IMR-90 (cell line): ENCODE measurements around the gene UBE3C. TPM values are rescaled to one million over a fixed set of nuclear protein-coding genes. Genes with fewer than 3 reads are reported as not detected.

Experiments
- ATAC-seq: fragments of 200-7000 bp; cut with Tn5 transposase; 2 replicates; pipeline ENCODE4 v1.9.1; 2020; ENCODE audit warnings: low read depth, mild to moderate bottlenecking, moderate library complexity
- BruUV-seq: library from RNA; stranded (reverse); fragments of 400-500 nt; replicated peaks from 2 replicates; lab custom pipeline; 2021; lab: Mats Ljungman, UMichigan
- CTCF ChIA-PET: fragments of 300-600 bp; formaldehyde crosslinking; extraction: SDS; loops from one replicate; lab custom pipeline; 2021; ENCODE audit warnings: antibody characterized with exemption; lab: Yijun Ruan, JAX
- POLR2A ChIA-PET: fragments of 300-600 bp; sonication (Branson Sonifier 250); formaldehyde crosslinking; loops from one replicate; lab custom pipeline; 2022; ENCODE audit warnings: antibody characterized with exemption; ENCODE audit not compliant: unreplicated experiment; lab: Charles Lee
- DNase-seq: peaks from one replicate; pipeline ENCODE4 v3.0.0; 2013
- H2AFZ ChIP-seq: replicated peaks from 2 replicates; pipeline ENCODE3; 2013; ENCODE audit warnings: low read length, mild to moderate bottlenecking; ENCODE audit not compliant: poor library complexity
- H2AK5ac ChIP-seq: 2 replicates; pipeline ENCODE4 v1.6.1; 2013; ENCODE audit warnings: low read depth, low read length, inconsistent platforms
- H2AK9ac ChIP-seq: replicated peaks from 2 replicates; pipeline ENCODE3; 2013; ENCODE audit warnings: mild to moderate bottlenecking, low read depth, low read length, moderate library complexity; ENCODE audit not compliant: poor library complexity
- H2BK120ac ChIP-seq: 2 replicates; pipeline ENCODE4 v1.6.1; 2013; ENCODE audit warnings: low read depth, low read length, inconsistent platforms
- H2BK15ac ChIP-seq: 3 replicates; pipeline ENCODE4 v1.6.1; 2013; ENCODE audit warnings: low read depth, low read length, inconsistent platforms
- H2BK20ac ChIP-seq: 2 replicates; pipeline ENCODE4 v1.6.1; 2013; ENCODE audit warnings: low read depth, mild to moderate bottlenecking, inconsistent platforms, low read length, moderate library complexity
- H2BK5ac ChIP-seq: 2 replicates; pipeline ENCODE4 v1.6.1; 2013; ENCODE audit warnings: mild to moderate bottlenecking, low read depth, low read length, inconsistent platforms; ENCODE audit not compliant: poor library complexity, severe bottlenecking
- H3K14ac ChIP-seq: replicated peaks from 2 replicates; pipeline ENCODE4 v1.6.1; 2013; ENCODE audit warnings: low read depth, low read length, inconsistent platforms
- H3K18ac ChIP-seq: 2 replicates; pipeline ENCODE4 v1.6.1; 2013; ENCODE audit warnings: low read depth, low read length, control low read depth
- H3K23ac ChIP-seq: 2 replicates; pipeline ENCODE4 v1.6.1; 2013; ENCODE audit warnings: low read depth, low read length, inconsistent platforms
- H3K27ac ChIP-seq: 2 replicates; pipeline ENCODE4 v1.5.1; 2013; ENCODE audit warnings: mild to moderate bottlenecking, control low read depth, low read length; ENCODE audit not compliant: insufficient read depth
- H3K27me3 ChIP-seq: 2 replicates; pipeline ENCODE4 v1.6.1; 2013; ENCODE audit warnings: low read length; ENCODE audit not compliant: control insufficient read depth, insufficient read depth
- H3K36me3 ChIP-seq: 2 replicates; pipeline ENCODE4 v1.6.1; 2013; ENCODE audit warnings: low read length, mixed read lengths; ENCODE audit not compliant: control insufficient read depth, insufficient read depth
- H3K4ac ChIP-seq: 2 replicates; pipeline ENCODE4 v1.6.1; 2013; ENCODE audit warnings: low read depth, low read length, inconsistent platforms
- H3K4me1 ChIP-seq: 2 replicates; pipeline ENCODE4 v1.6.1; 2013; ENCODE audit warnings: low read length, mixed read lengths; ENCODE audit not compliant: control insufficient read depth, insufficient read depth
- H3K4me2 ChIP-seq: 2 replicates; pipeline ENCODE4 v1.6.1; 2013; ENCODE audit warnings: low read depth, mild to moderate bottlenecking, control low read depth, low read length, moderate library complexity
- H3K4me3 ChIP-seq: 2 replicates; pipeline ENCODE4 v1.5.1; 2013; ENCODE audit warnings: low read depth, mild to moderate bottlenecking, control low read depth, low read length, moderate library complexity; ENCODE audit not compliant: insufficient read depth
- H3K56ac ChIP-seq: 2 replicates; pipeline ENCODE4 v1.6.1; 2013; ENCODE audit warnings: low read length, inconsistent platforms; ENCODE audit not compliant: insufficient read depth; ENCODE audit errors: extremely low read depth
- H3K79me1 ChIP-seq, 2 experiments: 2 replicates each; pipeline ENCODE4 v1.6.1; 2013; ENCODE audit warnings: low read length in 2 of 2, inconsistent platforms in 1 of 2, low read depth in 1 of 2
- H3K9ac ChIP-seq: 2 replicates; pipeline ENCODE4 v1.6.1; 2013; ENCODE audit warnings: low read depth, low read length, control low read depth
- H3K9me1 ChIP-seq: 2 replicates; pipeline ENCODE4 v1.6.1; 2013; ENCODE audit warnings: low read length, inconsistent platforms; ENCODE audit not compliant: insufficient read depth
- H3K9me3 ChIP-seq: 2 replicates; pipeline ENCODE4 v1.6.1; 2013; ENCODE audit warnings: low read length; ENCODE audit not compliant: control insufficient read depth, insufficient read depth
- H4K20me1 ChIP-seq: 2 replicates; pipeline ENCODE4 v1.6.1; 2013; ENCODE audit warnings: low read length, inconsistent platforms; ENCODE audit not compliant: insufficient read depth
- H4K5ac ChIP-seq: 2 replicates; pipeline ENCODE4 v1.6.1; 2013; ENCODE audit warnings: mild to moderate bottlenecking, low read depth, low read length, control low read depth
- H4K8ac ChIP-seq, 2 experiments: 2 replicates each; pipeline ENCODE4 v1.6.1; 2013; ENCODE audit warnings: low read depth in 2 of 2, low read length in 2 of 2, control low read depth in 1 of 2, inconsistent platforms in 1 of 2
- H4K91ac ChIP-seq: 2 replicates; pipeline ENCODE4 v1.6.1; 2013; ENCODE audit warnings: low read depth, low read length, inconsistent platforms; ENCODE audit not compliant: insufficient read depth
- BHLHE40 ChIP-seq: fragments of 150-350 bp; IDR thresholded peaks from 2 replicates; pipeline ENCODE4 v1.6.1; 2016; ENCODE audit warnings: mild to moderate bottlenecking, low read depth, low read length
- FOS ChIP-seq: fragments of 150-350 bp; IDR thresholded peaks from 2 replicates; pipeline ENCODE4 v1.6.1; 2016; ENCODE audit warnings: low read depth, low read length
- NFE2L2 ChIP-seq: fragments of 150-350 bp; IDR thresholded peaks from 2 replicates; pipeline ENCODE4 v1.6.1; 2016; ENCODE audit warnings: low read depth, mild to moderate bottlenecking, low read length
- POLR2A ChIP-seq: IDR thresholded peaks from 2 replicates; pipeline ENCODE4 v1.6.1; 2012; ENCODE audit warnings: mild to moderate bottlenecking, low read depth, low read length
- RAD21 ChIP-seq: IDR thresholded peaks from 2 replicates; pipeline ENCODE4 v1.6.1; 2012; ENCODE audit warnings: low read length, improper control_type of control experiment
- RFX5 ChIP-seq: IDR thresholded peaks from 2 replicates; pipeline ENCODE4 v1.8.0; 2012; ENCODE audit warnings: low read depth, mild to moderate bottlenecking, low read length, moderate library complexity
- SMC3 ChIP-seq: fragments of 150-350 bp; IDR thresholded peaks from 2 replicates; pipeline ENCODE4 v1.6.1; 2016; ENCODE audit warnings: low read depth, mild to moderate bottlenecking, antibody characterized with exemption, low read length, moderate library complexity
- WGBS, 2 experiments: methylation state at CpG; one replicate each; pipeline versions ENCODE4 v1.1.5 to v1.1.7; 2013; ENCODE audit warnings: missing lambda C conversion rate in 2 of 2; ENCODE audit not compliant: insufficient read length in 1 of 2; ENCODE audit errors: extremely low coverage in 2 of 2; 5-methylcytosine and 5-hydroxymethylcytosine counted together
- dilution Hi-C: fragments of 300-500 bp; cut with HindIII; formaldehyde crosslinking; loops from one replicate; pipeline ENCODE4 v1.14.3; 2018; ENCODE audit warnings: low sequenced_read_pairs; ENCODE audit not compliant: unreplicated experiment
- in situ Hi-C: fragments of 300-500 bp; cut with MboI; formaldehyde crosslinking; loops from 3 replicates; pipeline ENCODE4 v1.14.3; 2019; ENCODE audit warnings: low sequenced_read_pairs, inconsistent platforms, mixed read lengths
- intact Hi-C: fragments of 100-400 bp; cut with micrococcal nuclease; formaldehyde crosslinking; loops from 2 replicates; pipeline ENCODE4 v1.10.0; 2022
- polyA plus RNA-seq, 3 experiments: library from polyadenylated mRNA; depleted of rRNA; stranded (reverse); fragments of >200 nt; gene quantifications; 2 replicates each; pipeline ENCODE4 v1.2.3, GENCODE V29; 2012; ENCODE audit warnings: low replicate concordance in 1 of 3
- total RNA-seq: library from RNA; depleted of rRNA; stranded (reverse); fragments of >200 nt; gene quantifications from 2 replicates; pipeline ENCODE4 v1.2.3, GENCODE V29; 2012
- TF ChIP-seq, protein P1 (sequence below): conservative IDR thresholded peaks from 2 replicates; pipeline ENCODE4 v1.5.1; 2012; ENCODE audit warnings: mild to moderate bottlenecking, low read depth, low read length, improper control_type of control experiment

Gene UBE3C
- total and polyA plus RNA-seq, 2 of the 4 experiments (the other 2 are of a cell fraction): 43.0 to 60.6 TPM

- Histone ChIP-seq H3K56ac (no peak overlapping the region), H3K4me1 (peaks cover 3% of the 10 kb centered on the region; the same call in 1 of the 2 replicates), H3K23ac (no peak overlapping the region), H3K36me3 (peaks cover 20% of the 10 kb centered on the region), H3K27ac (no peak overlapping the region), H3K9me1 (peaks cover 5% of the 10 kb centered on the region; the same call in 1 of the 2 replicates), H4K91ac (no peak overlapping the region), H4K8ac (no peak overlapping the region), H3K14ac (no peak overlapping the region), H3K18ac (no peak overlapping the region), H3K27me3 (no peaks in the 10 kb centered on the region), H2BK20ac (no peak overlapping the region), H3K4me2 (no peak overlapping the region), H2AK5ac (no peak overlapping the region), H3K4ac (no peak overlapping the region), H2AFZ (no peak overlapping the region), H3K9ac (no peak overlapping the region), H4K5ac (no peak overlapping the region), H2BK120ac (no peak overlapping the region), H2AK9ac (no peak overlapping the region), H2BK5ac (no peak overlapping the region), H3K4me3 (no peak overlapping the region), H3K9me3 (no peaks in the 10 kb centered on the region), H2BK15ac (no peak overlapping the region), H3K79me1 (peaks cover 20 to 23% of the 10 kb centered on the region in 2 experiments), H4K20me1 (peaks cover 8% of the 10 kb centered on the region)
- no TSS peak for BruUV-seq
- ATAC-seq (no peak), DNase-seq (no peak)
- TF ChIP-seq, protein P1, sequence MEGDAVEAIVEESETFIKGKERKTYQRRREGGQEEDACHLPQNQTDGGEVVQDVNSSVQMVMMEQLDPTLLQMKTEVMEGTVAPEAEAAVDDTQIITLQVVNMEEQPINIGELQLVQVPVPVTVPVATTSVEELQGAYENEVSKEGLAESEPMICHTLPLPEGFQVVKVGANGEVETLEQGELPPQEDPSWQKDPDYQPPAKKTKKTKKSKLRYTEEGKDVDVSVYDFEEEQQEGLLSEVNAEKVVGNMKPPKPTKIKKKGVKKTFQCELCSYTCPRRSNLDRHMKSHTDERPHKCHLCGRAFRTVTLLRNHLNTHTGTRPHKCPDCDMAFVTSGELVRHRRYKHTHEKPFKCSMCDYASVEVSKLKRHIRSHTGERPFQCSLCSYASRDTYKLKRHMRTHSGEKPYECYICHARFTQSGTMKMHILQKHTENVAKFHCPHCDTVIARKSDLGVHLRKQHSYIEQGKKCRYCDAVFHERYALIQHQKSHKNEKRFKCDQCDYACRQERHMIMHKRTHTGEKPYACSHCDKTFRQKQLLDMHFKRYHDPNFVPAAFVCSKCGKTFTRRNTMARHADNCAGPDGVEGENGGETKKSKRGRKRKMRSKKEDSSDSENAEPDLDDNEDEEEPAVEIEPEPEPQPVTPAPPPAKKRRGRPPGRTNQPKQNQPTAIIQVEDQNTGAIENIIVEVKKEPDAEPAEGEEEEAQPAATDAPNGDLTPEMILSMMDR: no peak
- TF ChIP-seq RAD21 (no peak), POLR2A (no peak), FOS (no peak), NFE2L2 (no peak), RFX5 (no peak), BHLHE40 (no peak), SMC3 (no peak)
- ChIA-PET CTCF (no interaction called here), POLR2A (no interaction called here)
- intact Hi-C loops: no loop called here
- WGBS, 2 experiments: no CpG with 5 or more reads among the region's 12 CpGs
- dilution Hi-C loops: no loop called here
- in situ Hi-C loops: no loop called here
These were observed 57.1 kb downstream of the UBE3C start for GRCh38 chr7:157195868-157196267.
